Vagina (tissue), 2 donors: ENCODE measurements around the gene KHNYN.

ENCODE experiments used
- POLR2AphosphoS5 ChIP-seq, 2 donors: sonication (generic); formaldehyde crosslinking; IDR thresholded peaks; one replicate each; pipeline ENCODE4 v1.9.0; 2017; ENCODE audit warnings: antibody characterized with exemption in 2 of 2, mild to moderate bottlenecking in 2 of 2, low read depth in 1 of 2; ENCODE audit not compliant: insufficient read depth in 1 of 2
- TF ChIP-seq, protein P1 (sequence below), 3 experiments: fragments of 450-650 bp in 2 of 3; fragments of 200-600 bp in 1 of 3; sonication (generic) in 1 of 3; IDR thresholded peaks; one replicate each; pipeline ENCODE4 v1.5.1; 2017 to 2019; ENCODE audit warnings: antibody characterized with exemption in 3 of 3, mild to moderate bottlenecking in 2 of 3, moderate library complexity in 2 of 3

GRCh38 chr14:24414732-24415420 lies 14.9 kb upstream of the KHNYN start:
- no peak for TF ChIP-seq POLR2AphosphoS5 (IDR thresholded peaks at IDR 0.05; ENCODE audit: insufficient read depth in 1 of 2, low read depth in 1 of 2)
- TF ChIP-seq, protein P1, sequence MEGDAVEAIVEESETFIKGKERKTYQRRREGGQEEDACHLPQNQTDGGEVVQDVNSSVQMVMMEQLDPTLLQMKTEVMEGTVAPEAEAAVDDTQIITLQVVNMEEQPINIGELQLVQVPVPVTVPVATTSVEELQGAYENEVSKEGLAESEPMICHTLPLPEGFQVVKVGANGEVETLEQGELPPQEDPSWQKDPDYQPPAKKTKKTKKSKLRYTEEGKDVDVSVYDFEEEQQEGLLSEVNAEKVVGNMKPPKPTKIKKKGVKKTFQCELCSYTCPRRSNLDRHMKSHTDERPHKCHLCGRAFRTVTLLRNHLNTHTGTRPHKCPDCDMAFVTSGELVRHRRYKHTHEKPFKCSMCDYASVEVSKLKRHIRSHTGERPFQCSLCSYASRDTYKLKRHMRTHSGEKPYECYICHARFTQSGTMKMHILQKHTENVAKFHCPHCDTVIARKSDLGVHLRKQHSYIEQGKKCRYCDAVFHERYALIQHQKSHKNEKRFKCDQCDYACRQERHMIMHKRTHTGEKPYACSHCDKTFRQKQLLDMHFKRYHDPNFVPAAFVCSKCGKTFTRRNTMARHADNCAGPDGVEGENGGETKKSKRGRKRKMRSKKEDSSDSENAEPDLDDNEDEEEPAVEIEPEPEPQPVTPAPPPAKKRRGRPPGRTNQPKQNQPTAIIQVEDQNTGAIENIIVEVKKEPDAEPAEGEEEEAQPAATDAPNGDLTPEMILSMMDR (IDR thresholded peaks at IDR 0.05), result no peak
